UCSD-AML1 (cell line): ENCODE results near the gene ADD1.
"Not testable (repeated sequence)": the region's sequence is repeated elsewhere in the genome, so short reads cannot be mapped to it uniquely, and the experiment has no call there.

ENCODE experiments used
- DNase-seq: peaks from one replicate; lab custom pipeline; 2025; ENCODE audit not compliant: unreplicated experiment; lab: John Stamatoyannopoulos, UW

Gene ADD1

GRCh38 chr4:2942532-2943363 is 99.1 kb downstream of the ADD1 start:
- DNase-seq, result no peak

GRCh38 chr4:2943364-2944090 is 99.9 kb downstream of the ADD1 start:
- DNase-seq, result no peak

GRCh38 chr4:2944091-2944482 is 100.4 kb downstream of the ADD1 start:
- DNase-seq, result no peak

- DNase-seq, result no peak
Measured at GRCh38 chr4:2944586-2945526, 101.2 kb downstream of the ADD1 start.

GRCh38 chr4:2945619-2946604 is 102.3 kb downstream of the ADD1 start:
- not testable (repeated sequence) for DNase-seq

GRCh38 chr4:2946812-2947600 is 103.4 kb downstream of the ADD1 start:
- no peak for DNase-seq

- DNase-seq, result no peak
Measured at GRCh38 chr4:2947926-2948325, 104.3 kb downstream of the ADD1 start.

GRCh38 chr4:2948895-2949781 is 105.5 kb downstream of the ADD1 start:
- no peak for DNase-seq

- no peak for DNase-seq
Measured at GRCh38 chr4:2949782-2950125, 106.1 kb downstream of the ADD1 start.

GRCh38 chr4:2950221-2950989 is 106.8 kb downstream of the ADD1 start:
- DNase-seq, result no peak

GRCh38 chr4:2953496-2953895 is 109.9 kb downstream of the ADD1 start:
- DNase-seq, result no peak

GRCh38 chr4:2954358-2955185 is 110.9 kb downstream of the ADD1 start:
- DNase-seq, result no peak

GRCh38 chr4:2955186-2956044 is 111.8 kb downstream of the ADD1 start:
- not testable (repeated sequence) for DNase-seq

GRCh38 chr4:2958446-2958845 is 114.8 kb downstream of the ADD1 start:
- DNase-seq, result no peak

- not testable (repeated sequence) for DNase-seq
Measured at GRCh38 chr4:2960450-2960849, 116.8 kb downstream of the ADD1 start.

- DNase-seq, result no peak
Measured at GRCh38 chr4:2961421-2961810, 117.8 kb downstream of the ADD1 start.
